WERI-Rb-1 (cell line): Measurements from ENCODE around the gene MACROD2.
A peak's percentile ranks its signal among the peaks of the same experiment; 100 is the strongest.

Source experiments
- DNase-seq: peaks from one replicate; pipeline ENCODE4 v3.0.0-alpha.2; 2020
- H3K27ac ChIP-seq: fragments of 250-450 bp; sonication (Bioruptor Pico); 2 replicates; pipeline ENCODE4 v1.5.1; 2020; ENCODE audit warnings: mild to moderate bottlenecking, moderate library complexity
- H3K27me3 ChIP-seq: fragments of 250-450 bp; sonication (Bioruptor Pico); 2 replicates; pipeline ENCODE4 v1.5.1; 2021; ENCODE audit warnings: mild to moderate bottlenecking, low read depth, moderate library complexity; ENCODE audit not compliant: insufficient read depth, severe bottlenecking
- H3K36me3 ChIP-seq: fragments of 250-450 bp; sonication (Bioruptor Pico); 2 replicates; pipeline ENCODE4 v1.5.1; 2020; ENCODE audit warnings: mild to moderate bottlenecking, moderate library complexity
- H3K4me3 ChIP-seq: 2 replicates; pipeline ENCODE4 v1.5.1; 2011; ENCODE audit warnings: low read depth, mild to moderate bottlenecking, control low read depth, low read length
- H3K9me3 ChIP-seq: fragments of 250-450 bp; sonication (Bioruptor Pico); 2 replicates; pipeline ENCODE4 v1.5.1; 2021; ENCODE audit warnings: mild to moderate bottlenecking, moderate library complexity; ENCODE audit not compliant: severe bottlenecking
- TF ChIP-seq, protein P1 (sequence below): IDR thresholded peaks from 2 replicates; pipeline ENCODE4 v1.5.1; 2011; ENCODE audit warnings: low read depth, mild to moderate bottlenecking, control low read depth, inconsistent platforms, low read length

MACROD2 gene

DNA sequence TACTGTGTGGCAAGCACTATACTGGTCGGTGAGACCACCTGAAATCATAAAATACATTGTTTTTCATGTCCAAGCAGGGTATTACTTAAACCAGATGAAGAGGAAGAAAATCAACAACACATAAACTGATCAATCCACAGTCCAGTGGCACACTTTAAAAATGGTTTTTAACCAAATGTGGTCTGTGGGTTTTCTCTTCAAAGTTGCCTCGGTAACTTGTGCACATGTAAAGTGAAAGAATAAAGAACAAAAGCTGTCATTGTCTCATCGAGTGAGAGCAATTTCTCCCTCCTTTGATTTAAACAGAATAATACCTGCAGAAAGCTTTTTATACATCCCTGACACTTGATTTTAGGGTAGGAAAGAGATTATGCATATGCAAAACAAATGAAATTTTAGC lies 338.4 kb downstream of the MACROD2 start:
- no peaks in the 10 kb centered on the region for H3K27me3 ChIP-seq
- no peaks in the 10 kb centered on the region for H3K9me3 ChIP-seq
- H3K4me3 ChIP-seq, result no peak overlapping the region
- TF ChIP-seq, protein P1, sequence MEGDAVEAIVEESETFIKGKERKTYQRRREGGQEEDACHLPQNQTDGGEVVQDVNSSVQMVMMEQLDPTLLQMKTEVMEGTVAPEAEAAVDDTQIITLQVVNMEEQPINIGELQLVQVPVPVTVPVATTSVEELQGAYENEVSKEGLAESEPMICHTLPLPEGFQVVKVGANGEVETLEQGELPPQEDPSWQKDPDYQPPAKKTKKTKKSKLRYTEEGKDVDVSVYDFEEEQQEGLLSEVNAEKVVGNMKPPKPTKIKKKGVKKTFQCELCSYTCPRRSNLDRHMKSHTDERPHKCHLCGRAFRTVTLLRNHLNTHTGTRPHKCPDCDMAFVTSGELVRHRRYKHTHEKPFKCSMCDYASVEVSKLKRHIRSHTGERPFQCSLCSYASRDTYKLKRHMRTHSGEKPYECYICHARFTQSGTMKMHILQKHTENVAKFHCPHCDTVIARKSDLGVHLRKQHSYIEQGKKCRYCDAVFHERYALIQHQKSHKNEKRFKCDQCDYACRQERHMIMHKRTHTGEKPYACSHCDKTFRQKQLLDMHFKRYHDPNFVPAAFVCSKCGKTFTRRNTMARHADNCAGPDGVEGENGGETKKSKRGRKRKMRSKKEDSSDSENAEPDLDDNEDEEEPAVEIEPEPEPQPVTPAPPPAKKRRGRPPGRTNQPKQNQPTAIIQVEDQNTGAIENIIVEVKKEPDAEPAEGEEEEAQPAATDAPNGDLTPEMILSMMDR, result no peak
- no peak for DNase-seq
- H3K27ac ChIP-seq, result no peak overlapping the region
- H3K36me3 ChIP-seq, result no peaks in the 10 kb centered on the region

DNA sequence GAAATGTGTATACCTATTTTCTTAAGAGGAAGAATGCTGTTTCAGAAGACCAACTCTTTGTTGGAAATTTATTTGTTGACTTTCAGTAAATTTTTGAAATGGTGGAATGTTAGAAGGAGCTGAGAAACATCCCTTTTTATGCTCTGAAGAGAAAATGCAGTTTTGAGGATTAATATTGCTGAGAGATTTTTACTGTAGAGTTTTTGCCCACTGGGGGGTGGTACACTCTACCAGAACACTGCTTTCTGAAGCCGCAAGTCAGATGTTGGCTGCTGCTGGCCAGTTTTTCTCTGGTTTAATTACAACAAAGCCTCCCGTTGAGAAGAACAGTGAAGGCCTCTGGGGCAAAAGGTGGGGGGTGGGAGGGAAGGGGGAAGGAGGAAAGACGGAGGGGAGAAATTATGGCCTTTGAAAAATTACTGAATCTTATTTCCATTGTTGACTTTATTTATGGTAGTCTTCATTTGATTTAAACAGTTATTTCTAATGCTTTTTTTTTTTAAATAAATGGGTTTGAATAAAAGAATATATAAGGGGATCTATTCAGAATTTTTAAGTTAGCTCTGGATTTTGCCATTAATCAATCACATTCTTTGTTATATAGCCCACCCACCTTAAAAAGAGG lies 339.1 kb downstream of the MACROD2 start:
- Histone ChIP-seq H3K27me3 (no peaks in the 10 kb centered on the region), H3K36me3 (no peaks in the 10 kb centered on the region), H3K4me3 (no peak overlapping the region), H3K9me3 (no peaks in the 10 kb centered on the region), H3K27ac (no peak overlapping the region)
- TF ChIP-seq, protein P1, result peak; percentile 46
- DNase-seq, result peak; percentile 49

DNA sequence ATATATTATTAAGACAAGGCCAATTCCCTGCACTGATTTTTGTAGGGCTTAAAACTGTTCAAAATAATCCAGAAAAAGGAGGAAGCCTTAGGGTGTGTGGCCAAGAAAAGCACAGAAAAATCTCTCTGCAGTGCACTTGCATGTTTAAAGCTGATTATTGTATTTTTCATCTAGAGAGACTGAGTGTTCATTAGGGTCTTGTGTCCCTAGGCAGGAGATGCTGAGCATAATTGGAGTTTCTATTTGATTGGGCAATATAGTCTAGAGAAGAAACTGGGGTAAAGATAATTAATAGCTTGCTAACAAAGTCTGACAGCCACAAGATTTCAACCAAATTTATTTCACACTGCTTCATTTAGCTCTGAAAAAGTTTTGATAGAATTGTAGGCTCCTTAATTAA lies 339.7 kb downstream of the MACROD2 start:
- Histone ChIP-seq H3K9me3 (no peaks in the 10 kb centered on the region), H3K27ac (no peak overlapping the region), H3K4me3 (no peak overlapping the region), H3K27me3 (no peaks in the 10 kb centered on the region), H3K36me3 (no peaks in the 10 kb centered on the region)
- no peak for DNase-seq
- TF ChIP-seq, protein P1, result no peak

DNA sequence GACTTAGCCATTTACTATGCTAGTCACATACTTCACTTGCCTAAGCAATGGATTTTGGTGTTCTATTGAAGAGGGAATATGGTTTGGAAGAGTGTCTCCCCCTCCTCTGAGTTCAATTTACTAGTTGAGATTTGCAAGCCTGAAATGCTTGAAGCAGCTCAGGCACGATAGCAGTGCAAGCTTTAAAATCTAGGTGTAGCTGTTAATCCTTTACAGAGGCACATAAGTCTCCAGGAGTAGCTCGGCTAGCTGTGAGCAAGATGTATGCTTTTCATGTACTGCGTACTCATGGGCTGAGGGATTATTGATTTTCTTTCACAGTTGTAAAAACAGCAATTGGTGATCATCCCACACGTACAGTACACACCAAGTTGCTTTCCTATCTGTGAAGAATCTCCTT lies 341.4 kb downstream of the MACROD2 start:
- Histone ChIP-seq H3K27me3 (no peaks in the 10 kb centered on the region), H3K36me3 (no peaks in the 10 kb centered on the region), H3K9me3 (no peaks in the 10 kb centered on the region), H3K27ac (no peak overlapping the region), H3K4me3 (peak overlapping the region; percentile 72)
- TF ChIP-seq, protein P1, result peak; percentile 22
- peak; percentile 45 for DNase-seq

DNA sequence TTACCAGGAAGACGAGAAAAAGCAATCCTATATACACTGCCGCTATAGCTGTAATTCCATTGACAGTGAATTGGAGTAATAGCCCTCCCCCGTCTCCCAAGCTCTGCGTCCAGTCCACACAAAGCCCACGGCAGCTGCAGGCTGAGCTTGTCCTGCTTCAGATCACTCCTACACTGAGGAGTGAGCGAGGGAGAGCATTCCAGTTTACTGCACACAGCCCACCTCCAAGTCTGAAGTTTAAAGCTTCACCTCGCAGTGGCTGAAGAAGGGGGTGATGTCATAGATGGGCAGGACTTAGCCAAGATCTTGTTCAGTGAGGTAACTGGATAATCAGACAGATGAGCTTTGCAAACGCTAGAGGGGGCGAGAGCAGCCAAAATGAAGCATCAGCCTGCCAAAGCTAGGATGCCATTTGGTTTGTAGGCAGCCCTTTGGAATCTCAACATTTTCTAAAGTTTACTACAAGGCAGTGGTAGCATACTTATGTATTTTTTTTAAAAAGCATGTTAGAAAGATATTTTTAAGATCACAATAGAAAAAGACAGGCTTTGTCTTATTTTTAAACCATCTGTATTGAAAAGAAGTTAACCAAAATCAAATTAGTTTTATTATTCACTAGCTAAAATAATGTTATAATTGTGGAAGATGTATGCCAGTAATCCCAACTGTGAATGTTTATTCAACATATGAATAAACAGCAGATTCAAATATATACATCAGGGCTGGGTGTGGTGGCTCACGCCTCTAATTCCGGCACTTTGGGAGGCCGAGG lies 342.3 kb downstream of the MACROD2 start, which contains the start of gene FLRT3:
Gene FLRT3, minus strand, starts transcription at position 213 of the 772 bp plus-strand sequence. CDS start 10,106 bp downstream, outside the sequence.
- Histone ChIP-seq H3K9me3 (no peaks in the 10 kb centered on the region), H3K27me3 (no peaks in the 10 kb centered on the region), H3K27ac (no peak within 1 kb of the TSS; the same call in 1 of the 2 replicates), H3K4me3 (peak within 1 kb of the TSS; percentile 72), H3K36me3 (no peaks in the 10 kb centered on the region)
- TF ChIP-seq, protein P1, result peak; percentile 79
- DNase-seq, result peak; percentile 87
